ENCODE measurements around the gene CACNA1D. TPM values are rescaled to one million over a fixed set of nuclear protein-coding genes. Genes with fewer than 3 reads are reported as not detected.

CACNA1D gene
- total RNA-seq, 1 experiment from 2014 or later = 1.1 TPM

- no peak overlapping the region for H2AFZ ChIP-seq (ENCODE audit: low read depth, low read length, poor library complexity, severe bottlenecking)
- H3K4me1 ChIP-seq (ENCODE audit: control insufficient read depth in 1 of 2, insufficient read depth in 2 of 2, low read length in 2 of 2) = no peaks in the 10 kb centered on the region
- no peaks in the 10 kb centered on the region for H4K20me1 ChIP-seq (ENCODE audit: insufficient read depth)
- H3K9ac ChIP-seq (ENCODE audit: low read length) = no peak overlapping the region
- ChIA-PET POLR2A (no interaction called here), CTCF (interaction anchor here (1.3 kb wide), 1 partner anchor 17 kb away, joined by 3 read pairs; no protein-coding TSS in a partner anchor), RAD21 (ENCODE audit: low non-redundant PET in 1 of 2, low total read pairs in 2 of 2, uncharacterized antibody in 2 of 2, unreplicated experiment in 2 of 2) (no interaction called here)
- no peaks in the 10 kb centered on the region for H3K9me2 ChIP-seq (ENCODE audit: insufficient read depth)
- H3K27ac ChIP-seq (ENCODE audit: low read depth, low read length) = no peak overlapping the region
- DNase-seq (ENCODE audit: low read depth, low spot score) (no peak), ATAC-seq (no peak)
- H3K9me3 ChIP-seq (ENCODE audit: control insufficient read depth in 1 of 2, insufficient read depth in 1 of 2, low read depth in 1 of 2, low read length in 2 of 2) = no peaks in the 10 kb centered on the region
- intact Hi-C loops (cut with micrococcal nuclease) = no loop called here
- no peaks in the 10 kb centered on the region for H3K36me3 ChIP-seq (ENCODE audit: control insufficient read depth in 1 of 2, insufficient read depth in 2 of 2, low read length in 2 of 2)
- BruUV-seq (replicated peaks) = no TSS peak
- H3K4me3 ChIP-seq (replicated peaks in 1 of 2; ENCODE audit: low read depth in 1 of 2, low read length in 2 of 2) = no peak overlapping the region
- H3K4me2 ChIP-seq (ENCODE audit: low read length) = no peak overlapping the region
- no peaks in the 10 kb centered on the region for H3K79me2 ChIP-seq (ENCODE audit: insufficient read depth, low read length)
- TF ChIP-seq ZNF274 (IDR thresholded peaks at IDR 0.05; ENCODE audit: low read depth, low read length) (no peak), REST (IDR thresholded peaks at IDR 0.05; ENCODE audit: low read depth) (no peak), EZH2 (IDR thresholded peaks at IDR 0.05) (no peak), SRF (IDR thresholded peaks at IDR 0.05; ENCODE audit: low read depth) (no peak), ZBTB33 (IDR thresholded peaks at IDR 0.05; ENCODE audit: extremely low read depth, insufficient replicate concordance, low read length) (no peak), MAX (IDR thresholded peaks at IDR 0.05) (no peak), ELF1 (IDR thresholded peaks at IDR 0.05; ENCODE audit: borderline replicate concordance, low read depth) (no peak), FOSL1 (IDR thresholded peaks at IDR 0.05; ENCODE audit: low read depth) (no peak), CBX3 (IDR thresholded peaks at IDR 0.05; ENCODE audit: low read depth) (no peak), SIN3A (IDR thresholded peaks at IDR 0.05; ENCODE audit: low read depth) (no peak)
- H3K27me3 ChIP-seq (ENCODE audit: insufficient read depth, low read length) = peaks cover 30% of the 10 kb centered on the region
Measured at GRCh38 chr3:53693451-53693850, 199.0 kb downstream of the CACNA1D start.

All from HCT116 (cell line).